Testis (tissue), 2 donors: ENCODE data around the gene PRLR.

Experiments used
- CTCF ChIP-seq, 3 experiments: fragments of 450-650 bp in 2 of 3; fragments of 200-600 bp in 1 of 3; sonication (generic) in 1 of 3; IDR thresholded peaks; one replicate each; pipeline ENCODE4 v1.5.1; 2016 to 2019; ENCODE audit warnings: antibody characterized with exemption in 3 of 3, mild to moderate bottlenecking in 2 of 3, moderate library complexity in 1 of 3
- POLR2A ChIP-seq: fragments of 450-650 bp; IDR thresholded peaks from one replicate; pipeline ENCODE4 v1.6.1; 2017; ENCODE audit warnings: antibody characterized with exemption, mild to moderate bottlenecking, moderate library complexity

GRCh38 chr5:35158204-35158603 lies 72.1 kb downstream of the PRLR start:
- TF ChIP-seq POLR2A: no peak
- TF ChIP-seq CTCF (IDR thresholded peaks at IDR 0.05): no peak
